ENCODE measurements around the gene ANGPTL4. TPM values are rescaled to one million over a fixed set of nuclear protein-coding genes. Genes with fewer than 3 reads are reported as not detected.
"Not testable (repeated sequence)": the region's sequence is repeated elsewhere in the genome, so short reads cannot be mapped to it uniquely, and the experiment has no call there.

ANGPTL4 gene
- total RNA-seq, 1 donor: not detected

DNA sequence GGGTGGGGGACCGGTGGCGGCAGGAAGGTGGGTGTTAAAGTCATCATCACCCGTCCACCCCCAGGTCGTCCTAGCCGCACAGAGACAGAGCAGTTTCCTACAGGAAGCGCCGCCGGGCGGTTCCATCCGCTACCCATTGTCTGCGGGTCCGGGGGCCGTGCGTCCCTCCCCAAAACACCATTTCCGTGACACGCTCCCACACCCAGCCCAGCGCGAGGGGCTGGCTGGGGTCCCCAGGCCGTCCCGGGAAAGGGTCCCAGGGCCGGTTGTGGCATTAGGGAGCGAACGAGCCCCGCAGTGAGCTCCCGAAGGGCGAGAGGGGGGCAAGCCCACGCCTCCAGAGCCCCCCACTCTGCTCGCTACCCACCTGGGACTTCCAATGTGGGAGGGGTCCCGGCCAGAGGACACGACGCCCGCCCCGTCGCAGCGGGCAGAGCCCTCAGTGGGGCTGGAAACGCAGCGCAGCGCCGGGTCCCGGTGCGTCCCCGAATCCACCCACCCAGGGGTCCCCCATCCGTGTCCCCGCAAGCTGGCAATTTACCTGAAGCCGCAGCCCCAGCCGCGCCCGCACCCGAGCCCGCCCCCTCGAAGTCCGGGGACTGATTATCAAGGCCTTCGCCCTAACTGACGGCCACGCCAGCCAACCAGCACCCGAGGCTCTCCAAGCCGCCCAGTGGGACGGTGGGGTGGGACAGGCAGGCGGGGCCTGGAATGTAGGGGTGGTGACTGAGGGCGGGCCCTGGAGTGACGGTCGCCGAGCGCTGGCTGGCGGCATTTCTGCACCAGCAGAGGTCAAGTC lies 21.1 kb upstream of the ANGPTL4 start, which contains the start of gene KANK3:
KANK3 (minus strand) TSS at position 579 of the 799 bp plus-strand sequence. CDS start 5,434 bp downstream, outside the sequence.
- H3K4me3 ChIP-seq (ENCODE audit: low read length): peak within 1 kb of the TSS; percentile 25
- no peaks in the 10 kb centered on the region for H3K9me3 ChIP-seq (ENCODE audit: low read depth, low read length)
- H3K4me1 ChIP-seq (ENCODE audit: insufficient read depth, low read length): peaks cover 11% of the 10 kb centered on the region
- H3K27me3 ChIP-seq (ENCODE audit: insufficient read depth, low read length): peaks cover 44% of the 10 kb centered on the region

DNA sequence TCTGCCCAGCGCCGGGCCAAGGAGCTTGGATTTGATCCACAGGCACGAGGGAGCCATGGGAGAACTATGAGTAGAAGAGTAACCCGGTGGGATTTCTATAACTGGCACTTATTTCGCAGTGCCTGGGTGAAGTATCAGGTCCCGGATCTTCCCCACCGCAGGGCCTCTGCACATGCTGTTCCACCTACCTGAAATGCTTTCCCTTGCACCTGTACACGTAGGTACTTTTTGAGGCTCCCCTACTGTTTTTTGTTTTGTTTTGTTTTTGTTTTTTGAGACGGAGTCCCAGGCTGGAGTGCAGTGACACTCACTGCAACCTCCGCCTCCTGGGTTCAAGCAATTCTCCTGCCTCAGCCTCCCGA lies 20.5 kb upstream of the ANGPTL4 start:
- H3K9me3 ChIP-seq (ENCODE audit: low read depth, low read length): no peaks in the 10 kb centered on the region
- peaks cover 11% of the 10 kb centered on the region for H3K4me1 ChIP-seq (ENCODE audit: insufficient read depth, low read length)
- peaks cover 44% of the 10 kb centered on the region for H3K27me3 ChIP-seq (ENCODE audit: insufficient read depth, low read length)
- no peak overlapping the region for H3K4me3 ChIP-seq (ENCODE audit: low read length)

DNA sequence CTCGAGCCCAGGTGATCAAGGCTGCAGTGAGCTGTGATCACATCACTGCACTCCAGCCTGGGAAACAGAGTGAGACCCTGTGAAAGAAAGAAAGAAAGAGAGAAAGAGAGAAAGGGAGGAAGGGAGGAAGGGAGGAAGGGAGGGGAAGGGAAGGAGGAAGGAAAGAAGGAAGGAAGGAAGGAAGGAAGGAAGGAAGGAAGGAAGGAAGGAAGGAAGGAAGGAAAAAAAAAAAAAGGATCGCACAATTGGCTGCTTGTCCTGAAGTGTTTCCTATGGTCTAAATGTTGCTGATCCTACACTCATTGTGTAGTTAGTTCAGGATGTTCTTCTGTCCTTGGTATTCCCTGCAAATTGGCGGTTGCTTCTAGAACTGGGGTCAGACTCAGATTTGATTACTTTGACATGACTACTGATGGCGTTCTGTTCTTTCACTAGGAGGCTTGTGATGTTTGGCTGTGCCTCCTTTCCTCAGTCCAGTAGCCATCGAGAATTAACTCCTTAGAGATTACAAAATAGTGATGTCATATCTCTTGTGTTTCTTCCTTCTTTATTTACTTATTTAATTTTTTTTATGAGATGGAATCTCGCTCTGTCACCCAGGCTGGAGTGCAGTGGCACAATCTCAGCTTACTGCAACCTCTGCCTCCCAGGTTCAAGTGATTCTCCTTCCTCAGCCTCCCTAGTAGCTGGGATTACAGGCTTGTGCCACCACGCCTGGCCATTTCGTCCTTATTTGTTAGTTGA lies 14.2 kb upstream of the ANGPTL4 start:
- H3K9me3 ChIP-seq (ENCODE audit: low read depth, low read length); H3K27me3 ChIP-seq (ENCODE audit: insufficient read depth, low read length): not testable (repeated sequence)

DNA sequence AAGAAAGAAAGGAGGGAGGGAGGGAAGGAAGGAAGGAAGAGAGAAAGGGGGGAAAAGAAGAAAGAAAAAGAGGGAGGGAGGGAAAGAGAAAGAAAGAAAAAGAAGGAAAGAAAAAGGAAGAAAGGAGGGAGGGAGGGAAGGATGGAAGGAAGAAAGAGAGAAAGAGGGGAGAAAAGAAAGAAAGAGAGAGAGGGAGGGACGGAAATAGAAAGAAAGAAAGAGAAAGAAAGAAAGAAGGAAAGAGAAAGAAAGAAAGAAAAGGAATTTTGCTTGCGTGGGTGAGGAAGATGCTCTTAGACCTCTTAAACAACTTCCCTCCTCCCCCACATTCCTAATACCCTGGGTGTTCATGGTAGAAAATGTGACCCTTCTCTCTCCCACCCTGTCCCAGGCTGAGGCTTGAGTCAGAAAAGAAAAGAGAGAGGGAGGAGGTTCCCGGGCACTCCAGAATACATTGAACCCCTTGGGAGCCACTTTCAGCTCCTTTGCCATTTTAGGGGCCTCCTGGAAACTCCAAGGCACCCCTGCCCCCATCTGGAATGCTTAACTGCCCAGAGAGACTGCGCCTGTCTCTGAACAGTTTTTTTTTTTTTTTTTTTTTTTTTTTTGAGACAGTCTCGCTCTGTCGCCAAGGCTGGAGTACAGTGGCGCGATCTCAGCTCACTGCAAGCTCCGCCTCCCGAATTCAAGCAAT lies 11.7 kb upstream of the ANGPTL4 start:
- no peak overlapping the region for H3K4me3 ChIP-seq (ENCODE audit: low read length)
- peaks cover 3% of the 10 kb centered on the region for H3K27me3 ChIP-seq (ENCODE audit: insufficient read depth, low read length)
- no peaks in the 10 kb centered on the region for H3K4me1 ChIP-seq (ENCODE audit: insufficient read depth, low read length)
- H3K9me3 ChIP-seq (ENCODE audit: low read depth, low read length): no peaks in the 10 kb centered on the region

More for the DNA sequence above, 14.2 kb upstream of the ANGPTL4 start:
- H3K4me3 ChIP-seq (ENCODE audit: low read length); H3K4me1 ChIP-seq (ENCODE audit: insufficient read depth, low read length): not testable (repeated sequence)

DNA sequence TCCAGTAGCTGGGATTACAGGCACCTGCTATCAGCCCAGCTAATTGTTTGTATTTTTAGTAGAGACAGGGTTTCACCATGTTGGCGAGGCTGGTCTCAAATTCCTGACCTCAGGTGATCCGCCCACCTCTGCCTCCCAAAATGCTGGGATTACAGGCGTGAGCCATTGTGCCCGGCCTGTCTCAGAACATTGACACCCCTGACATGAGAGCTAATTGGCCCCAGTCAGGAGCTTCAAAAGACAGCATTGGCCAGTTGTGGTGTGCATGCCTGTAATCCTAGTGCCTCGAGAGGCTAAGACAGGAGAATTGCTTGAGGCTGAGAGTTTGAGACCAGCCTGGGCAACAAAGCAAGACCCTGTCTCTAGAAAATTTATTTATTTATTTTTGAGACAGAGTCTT lies 11.1 kb upstream of the ANGPTL4 start:
- H3K9me3 ChIP-seq (ENCODE audit: low read depth, low read length); H3K27me3 ChIP-seq (ENCODE audit: insufficient read depth, low read length); H3K4me3 ChIP-seq (ENCODE audit: low read length): not testable (repeated sequence)

DNA sequence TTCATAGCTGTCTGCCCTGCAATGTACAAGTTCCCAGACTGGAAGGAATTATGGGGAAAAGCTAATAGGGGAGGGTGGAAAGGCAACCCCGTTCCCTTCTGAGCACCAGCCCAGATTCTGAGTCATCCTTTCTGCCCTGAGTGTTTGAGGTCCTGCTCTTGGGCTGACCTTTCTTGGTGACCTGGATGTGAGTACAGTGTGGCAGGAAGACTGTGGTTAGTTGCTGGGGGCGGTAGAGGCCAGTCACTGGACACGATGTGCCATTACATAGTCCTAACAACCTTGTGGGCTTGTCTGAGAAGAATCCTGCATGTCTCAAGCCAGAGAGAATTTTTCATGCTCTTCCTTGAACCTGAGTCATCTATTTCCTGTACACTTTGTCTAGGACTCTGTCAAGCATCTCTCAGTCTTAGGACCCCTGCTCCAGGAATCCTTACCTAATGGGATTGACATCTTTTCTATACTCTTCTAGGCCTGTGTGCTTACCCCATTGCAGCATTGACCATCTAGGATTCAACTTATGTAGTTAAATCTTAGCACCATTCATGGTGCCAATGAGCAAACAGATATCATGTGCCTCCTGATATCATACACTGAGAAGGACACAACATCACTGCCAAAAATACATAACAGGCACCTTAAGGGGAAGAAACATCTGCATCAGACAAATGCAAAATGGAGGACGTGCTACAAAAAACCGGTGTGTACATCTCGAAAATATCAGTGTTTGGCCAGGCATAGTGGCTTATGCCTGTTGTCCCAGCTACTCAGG lies 8.1 kb upstream of the ANGPTL4 start:
- no peak overlapping the region for H3K4me3 ChIP-seq (ENCODE audit: low read length)
- no peaks in the 10 kb centered on the region for H3K9me3 ChIP-seq (ENCODE audit: low read depth, low read length)
- H3K4me1 ChIP-seq (ENCODE audit: insufficient read depth, low read length): no peaks in the 10 kb centered on the region
- peaks cover 3% of the 10 kb centered on the region for H3K27me3 ChIP-seq (ENCODE audit: insufficient read depth, low read length)

More for the DNA sequence above, 11.1 kb upstream of the ANGPTL4 start:
- H3K4me1 ChIP-seq (ENCODE audit: insufficient read depth, low read length): not testable (repeated sequence)

DNA sequence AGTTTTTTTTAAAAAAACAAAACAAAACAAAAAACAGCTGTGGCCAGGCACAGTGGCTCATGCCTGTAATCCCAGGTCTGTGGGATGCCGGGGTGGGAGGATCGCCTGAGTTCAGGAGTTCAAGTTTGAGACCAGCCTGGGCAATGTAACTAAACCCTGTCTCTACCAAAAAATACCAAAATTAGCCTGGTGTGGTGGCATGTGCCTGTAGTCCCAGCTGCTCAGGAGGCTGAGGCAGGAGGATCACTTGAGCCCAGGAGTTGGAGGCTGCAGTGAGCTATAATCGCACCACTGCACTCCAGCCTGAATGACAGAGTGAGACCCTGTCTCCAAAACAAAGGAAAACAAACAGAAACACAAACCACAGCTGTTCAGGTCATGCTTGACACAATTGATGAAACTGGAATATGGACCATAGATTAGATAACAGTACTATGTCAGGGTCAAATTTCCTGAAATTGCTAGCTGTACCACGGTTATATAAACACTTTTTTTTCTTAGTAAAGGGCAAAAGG lies 6.9 kb upstream of the ANGPTL4 start:
- Histone ChIP-seq H3K4me3 (ENCODE audit: low read length) (no peak overlapping the region), H3K9me3 (ENCODE audit: low read depth, low read length) (no peaks in the 10 kb centered on the region), H3K4me1 (ENCODE audit: insufficient read depth, low read length) (no peaks in the 10 kb centered on the region), H3K27me3 (ENCODE audit: insufficient read depth, low read length) (peaks cover 8% of the 10 kb centered on the region)

DNA sequence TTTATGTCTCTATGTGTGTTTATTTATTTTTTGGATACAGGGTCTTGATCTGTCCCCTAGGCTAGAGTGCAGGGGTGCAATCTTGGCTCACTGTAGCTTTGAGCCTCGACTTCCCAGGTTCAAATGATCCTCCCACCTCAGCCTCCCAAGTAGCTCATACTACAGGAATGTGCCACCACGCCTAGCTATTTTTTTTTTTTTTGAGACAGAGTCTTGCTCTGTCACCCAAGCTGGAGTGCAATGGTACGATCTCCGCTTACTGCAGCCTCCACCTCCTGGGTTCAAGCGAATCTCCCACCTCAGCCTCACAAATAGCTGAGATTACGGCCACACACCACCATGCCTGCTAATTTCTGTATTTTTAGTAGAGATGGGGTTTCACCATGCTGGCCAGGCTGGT lies 5.0 kb upstream of the ANGPTL4 start:
- Histone ChIP-seq H3K4me1 (ENCODE audit: insufficient read depth, low read length) (peaks cover 9% of the 10 kb centered on the region), H3K27me3 (ENCODE audit: insufficient read depth, low read length) (peaks cover 15% of the 10 kb centered on the region), H3K9me3 (ENCODE audit: low read depth, low read length) (no peaks in the 10 kb centered on the region), H3K4me3 (ENCODE audit: low read length) (no peak overlapping the region)

DNA sequence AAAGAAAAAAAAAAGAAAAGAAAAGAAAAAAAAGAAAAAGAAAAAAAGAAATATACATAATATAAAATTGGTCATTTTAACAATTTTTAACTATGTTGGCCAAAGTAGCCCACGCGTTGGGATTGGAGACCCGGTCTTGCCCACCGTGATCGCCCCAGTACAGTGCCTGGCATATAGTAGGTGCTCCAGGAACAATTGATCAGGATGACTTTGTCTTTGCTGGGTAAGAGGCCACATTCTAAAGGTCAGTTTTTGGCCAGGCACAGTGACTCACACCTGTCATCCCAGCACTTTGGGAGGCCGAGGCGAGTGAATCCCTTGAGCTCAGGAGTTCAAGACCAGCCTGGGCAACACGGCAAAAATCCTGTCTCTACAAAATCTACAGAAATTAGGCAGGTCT lies 3.8 kb upstream of the ANGPTL4 start:
- no peak overlapping the region for H3K4me3 ChIP-seq (ENCODE audit: low read length)
- peaks cover 25% of the 10 kb centered on the region for H3K27me3 ChIP-seq (ENCODE audit: insufficient read depth, low read length)
- H3K4me1 ChIP-seq (ENCODE audit: insufficient read depth, low read length): peaks cover 14% of the 10 kb centered on the region
- no peaks in the 10 kb centered on the region for H3K9me3 ChIP-seq (ENCODE audit: low read depth, low read length)

DNA sequence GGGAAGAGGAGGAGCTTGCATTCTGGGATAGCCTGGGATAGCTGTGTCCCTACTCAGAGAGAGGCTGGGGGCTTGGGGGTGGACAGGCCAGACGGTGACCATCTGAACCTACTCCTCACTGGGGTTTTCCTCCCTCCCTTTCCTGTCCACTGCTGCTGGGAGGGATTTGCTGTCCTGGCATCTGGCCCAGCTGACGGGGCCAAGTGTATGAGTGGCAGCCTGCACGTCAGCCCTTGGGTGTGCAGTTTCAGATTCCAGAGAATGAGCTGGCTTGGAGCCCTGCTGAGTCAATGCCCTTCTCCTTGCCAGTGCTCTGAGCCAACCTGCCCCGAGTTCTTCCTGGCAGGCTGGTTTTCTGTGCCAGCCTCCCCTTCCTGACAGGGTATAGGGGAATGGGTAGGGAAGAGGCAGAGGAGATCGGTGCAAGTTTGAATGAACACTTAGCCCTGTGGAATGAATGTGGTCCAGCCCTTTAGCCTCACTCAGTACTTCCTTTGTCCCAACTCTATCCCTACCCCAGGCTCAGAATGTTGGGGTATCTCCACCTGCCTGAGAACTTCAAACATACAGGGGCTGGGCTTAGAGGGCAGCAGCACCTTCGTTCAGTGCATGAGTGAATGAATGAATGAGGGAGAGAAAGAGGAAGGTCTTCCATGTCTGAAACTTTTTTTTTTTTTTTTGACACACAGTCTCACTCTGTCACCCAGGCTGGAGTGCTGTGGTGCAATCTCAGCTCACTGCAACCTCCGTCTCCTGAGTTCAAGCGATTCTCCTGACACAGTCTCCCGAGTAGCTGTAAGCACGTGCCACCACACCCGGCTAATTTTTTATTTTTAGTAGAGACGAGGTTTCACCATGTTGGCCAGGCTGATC lies 1.8 kb upstream of the ANGPTL4 start:
- H3K4me1 ChIP-seq (ENCODE audit: insufficient read depth, low read length): peaks cover 14% of the 10 kb centered on the region
- H3K27me3 ChIP-seq (ENCODE audit: insufficient read depth, low read length): peaks cover 28% of the 10 kb centered on the region
- no peak overlapping the region for H3K4me3 ChIP-seq (ENCODE audit: low read length)
- no peaks in the 10 kb centered on the region for H3K9me3 ChIP-seq (ENCODE audit: low read depth, low read length)

DNA sequence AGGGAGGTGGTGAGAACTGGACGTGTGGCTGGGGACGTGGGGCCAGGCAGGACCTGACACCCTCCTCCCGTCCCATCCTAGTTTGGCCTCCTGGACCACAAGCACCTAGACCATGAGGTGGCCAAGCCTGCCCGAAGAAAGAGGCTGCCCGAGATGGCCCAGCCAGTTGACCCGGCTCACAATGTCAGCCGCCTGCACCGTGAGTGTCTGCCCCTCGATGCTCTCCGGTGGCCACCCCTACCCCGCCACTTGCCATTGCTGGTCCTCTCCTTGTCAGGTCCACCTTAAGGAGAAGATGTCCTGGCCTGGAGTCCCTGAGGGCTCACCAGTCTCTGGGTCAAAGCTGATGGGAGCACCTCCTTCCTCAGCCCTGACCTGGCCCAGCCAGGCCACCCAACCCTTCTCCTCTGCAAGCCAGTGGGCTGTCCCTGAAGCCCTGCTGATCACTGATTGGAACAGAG lies 2.2 kb downstream of the ANGPTL4 start:
- Histone ChIP-seq H3K27me3 (ENCODE audit: insufficient read depth, low read length) (peaks cover 28% of the 10 kb centered on the region), H3K4me1 (ENCODE audit: insufficient read depth, low read length) (peaks cover 14% of the 10 kb centered on the region), H3K9me3 (ENCODE audit: low read depth, low read length) (no peaks in the 10 kb centered on the region), H3K4me3 (ENCODE audit: low read length) (no peak overlapping the region)

DNA sequence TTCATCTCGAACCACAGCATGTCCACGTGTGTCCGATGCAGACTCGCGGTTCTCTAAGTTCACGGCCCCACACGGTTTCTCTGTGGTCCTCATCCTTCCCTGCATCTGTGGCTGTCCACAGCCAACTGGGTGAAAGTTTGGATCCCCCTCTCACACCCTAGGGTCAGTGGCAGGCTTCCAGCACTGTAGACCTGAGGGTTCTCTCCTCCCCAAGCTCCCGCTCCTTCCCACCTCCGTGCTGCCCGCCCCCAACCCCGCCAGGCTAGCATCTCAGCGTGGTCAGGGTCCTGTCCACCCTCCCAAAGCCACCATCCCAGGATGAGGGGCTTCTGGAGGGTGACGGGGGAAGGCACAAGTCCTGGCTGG lies 3.0 kb downstream of the ANGPTL4 start:
- Histone ChIP-seq H3K27me3 (ENCODE audit: insufficient read depth, low read length) (peaks cover 24% of the 10 kb centered on the region), H3K4me3 (ENCODE audit: low read length) (no peak overlapping the region), H3K4me1 (ENCODE audit: insufficient read depth, low read length) (peaks cover 14% of the 10 kb centered on the region), H3K9me3 (ENCODE audit: low read depth, low read length) (no peaks in the 10 kb centered on the region)

DNA sequence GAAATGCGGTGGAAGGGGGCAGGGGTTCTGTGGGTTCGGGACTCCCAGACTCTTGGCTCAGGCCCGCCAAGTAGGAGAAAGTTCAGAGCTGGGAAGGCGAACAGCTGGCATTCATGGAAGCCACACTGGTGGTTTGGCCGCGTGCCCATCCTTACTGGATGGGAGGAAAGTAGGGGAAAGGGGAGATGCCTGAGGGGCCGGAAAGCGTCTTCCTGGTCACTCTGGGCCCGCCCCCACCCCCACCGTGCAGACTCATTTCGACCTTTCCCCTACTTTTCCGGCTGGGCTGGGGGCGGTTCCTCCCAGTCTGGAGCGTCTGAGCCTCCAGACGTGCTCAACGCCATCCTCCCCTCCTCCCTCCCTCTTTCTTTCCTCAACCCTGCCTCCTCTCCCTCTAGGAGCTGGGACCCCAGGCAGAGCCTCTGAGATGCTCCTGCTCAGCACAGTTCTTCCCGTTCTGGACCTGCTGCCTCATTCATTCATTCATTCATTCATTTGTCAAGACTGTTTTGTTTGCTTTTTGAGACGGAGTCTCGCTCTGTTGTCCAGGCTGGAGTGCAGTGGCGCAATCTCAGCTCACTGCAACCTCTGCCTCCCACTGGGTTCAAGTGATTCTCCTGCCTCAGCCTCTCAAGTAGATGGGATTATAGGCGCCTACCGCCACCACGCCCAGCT lies 3.5 kb downstream of the ANGPTL4 start:
- H3K9me3 ChIP-seq (ENCODE audit: low read depth, low read length): no peaks in the 10 kb centered on the region
- H3K27me3 ChIP-seq (ENCODE audit: insufficient read depth, low read length): peaks cover 20% of the 10 kb centered on the region
- no peak overlapping the region for H3K4me3 ChIP-seq (ENCODE audit: low read length)
- peaks cover 14% of the 10 kb centered on the region for H3K4me1 ChIP-seq (ENCODE audit: insufficient read depth, low read length)
